Thymus (tissue), 11 donors: ENCODE data around the gene CNTNAP5. TPM values are rescaled to one million over a fixed set of nuclear protein-coding genes. Genes with fewer than 3 reads are reported as not detected.

Experiments used
- DNase-seq, 9 donors: peaks; one replicate each; pipeline ENCODE4 v3.0.0-alpha.2; 2013; ENCODE audit warnings: low spot score in 9 of 9, low read depth in 6 of 9, missing footprints in 1 of 9
- H3K27ac ChIP-seq, 2 donors: one replicate each; pipeline ENCODE4 v1.5.1; 2013; ENCODE audit warnings: control low read depth in 1 of 2, low read depth in 1 of 2, low read length in 1 of 2, mild to moderate bottlenecking in 1 of 2, moderate library complexity in 1 of 2
- H3K27me3 ChIP-seq, 2 donors: one replicate each; pipeline ENCODE4 v1.5.1; 2013; ENCODE audit warnings: low read length in 1 of 2; ENCODE audit not compliant: control insufficient read depth in 2 of 2, insufficient read depth in 1 of 2
- H3K36me3 ChIP-seq, 2 donors: one replicate each; pipeline ENCODE4 v1.5.1; 2013; ENCODE audit warnings: low read length in 1 of 2, mild to moderate bottlenecking in 1 of 2, moderate library complexity in 1 of 2; ENCODE audit not compliant: control insufficient read depth in 2 of 2, insufficient read depth in 2 of 2
- H3K4me1 ChIP-seq, 2 donors: one replicate each; pipeline ENCODE4 v1.5.1; 2013; ENCODE audit warnings: low read length in 2 of 2; ENCODE audit not compliant: control insufficient read depth in 2 of 2, insufficient read depth in 2 of 2
- H3K4me3 ChIP-seq, 2 donors: one replicate each; pipeline ENCODE4 v1.5.1; 2013; ENCODE audit warnings: low read length in 2 of 2, control low read depth in 1 of 2, mild to moderate bottlenecking in 1 of 2
- H3K9me3 ChIP-seq, 2 donors: one replicate each; pipeline ENCODE4 v1.5.1; 2013; ENCODE audit warnings: low read length in 1 of 2, mild to moderate bottlenecking in 1 of 2; ENCODE audit not compliant: control insufficient read depth in 2 of 2, insufficient read depth in 1 of 2
- WGBS: extraction: QIAGEN DNeasy Blood & Tissue Kit; methylation state at CpG from one replicate; pipeline ENCODE4 v1.1.7; 2013; 5-methylcytosine and 5-hydroxymethylcytosine counted together
- polyA plus RNA-seq: library from polyadenylated mRNA; stranded (reverse); fragments of 200-250 nt; gene quantifications from one replicate; pipeline ENCODE4 v1.2.3, GENCODE V29; 2013
- total RNA-seq: library from RNA; stranded (reverse); fragments of 120-200 nt; gene quantifications from one replicate; pipeline ENCODE4 v1.2.4, GENCODE V29; 2013
- donor health status: healthy.

The CNTNAP5 gene
- total and polyA plus RNA-seq, 2 donors = 0.02 to 0.14 TPM

- 84% methylated on average over 3 of the region's 3 CpGs for whole genome bisulfite sequencing
- Histone ChIP-seq H3K27me3 (no peaks in the 10 kb centered on the region), H3K27ac (no peak overlapping the region), H3K9me3 (no peaks in the 10 kb centered on the region), H3K36me3 (no peaks in the 10 kb centered on the region), H3K4me3 (no peak overlapping the region), H3K4me1 (no peaks in the 10 kb centered on the region)
- DNase-seq = no peak
Measured at GRCh38 chr2:124822516-124822915, 797.4 kb downstream of the CNTNAP5 start.

GRCh38 chr2:124824441-124824840 lies 799.4 kb downstream of the CNTNAP5 start:
- Histone ChIP-seq H3K36me3 (no peaks in the 10 kb centered on the region), H3K27ac (no peak overlapping the region), H3K9me3 (no peaks in the 10 kb centered on the region), H3K27me3 (no peaks in the 10 kb centered on the region), H3K4me3 (no peak overlapping the region), H3K4me1 (no peaks in the 10 kb centered on the region)
- no peak for DNase-seq
- WGBS = 80% methylated on average over 2 of the region's 2 CpGs

GRCh38 chr2:124832521-124832920 lies 807.4 kb downstream of the CNTNAP5 start:
- no peak for DNase-seq
- Histone ChIP-seq H3K27me3 (no peaks in the 10 kb centered on the region), H3K4me3 (no peak overlapping the region), H3K4me1 (no peaks in the 10 kb centered on the region), H3K27ac (no peak overlapping the region), H3K9me3 (no peaks in the 10 kb centered on the region), H3K36me3 (no peaks in the 10 kb centered on the region)
- 93% methylated on average over 2 of the region's 2 CpGs for WGBS

- H3K27me3 ChIP-seq = no peaks in the 10 kb centered on the region
- no peaks in the 10 kb centered on the region for H3K9me3 ChIP-seq
- H3K36me3 ChIP-seq = no peaks in the 10 kb centered on the region
- H3K4me3 ChIP-seq = no peak overlapping the region
- no peak overlapping the region for H3K27ac ChIP-seq
- no peak for DNase-seq
- no peaks in the 10 kb centered on the region for H3K4me1 ChIP-seq
- WGBS = 63% methylated on average over 1 of the region's 1 CpG
Measured at GRCh38 chr2:124834331-124834730, 809.2 kb downstream of the CNTNAP5 start.

- Histone ChIP-seq H3K36me3 (no peaks in the 10 kb centered on the region), H3K27me3 (no peaks in the 10 kb centered on the region), H3K27ac (no peak overlapping the region), H3K4me1 (no peaks in the 10 kb centered on the region), H3K4me3 (no peak overlapping the region), H3K9me3 (no peaks in the 10 kb centered on the region)
- 82% methylated on average over 4 of the region's 4 CpGs for WGBS
- DNase-seq = no peak
Measured at GRCh38 chr2:124835331-124835730, 810.2 kb downstream of the CNTNAP5 start.

GRCh38 chr2:124836416-124836815 lies 811.3 kb downstream of the CNTNAP5 start:
- Histone ChIP-seq H3K36me3 (no peaks in the 10 kb centered on the region), H3K27ac (no peak overlapping the region), H3K9me3 (no peaks in the 10 kb centered on the region), H3K27me3 (no peaks in the 10 kb centered on the region), H3K4me3 (no peak overlapping the region), H3K4me1 (no peaks in the 10 kb centered on the region)
- DNase-seq = no peak
- 81% methylated on average over 3 of the region's 3 CpGs for WGBS

- Histone ChIP-seq H3K27me3 (no peaks in the 10 kb centered on the region), H3K27ac (no peak overlapping the region), H3K36me3 (no peaks in the 10 kb centered on the region), H3K9me3 (no peaks in the 10 kb centered on the region), H3K4me1 (no peaks in the 10 kb centered on the region), H3K4me3 (no peak overlapping the region)
- 88% methylated on average over 2 of the region's 2 CpGs for WGBS
- DNase-seq = no peak
Measured at GRCh38 chr2:124837496-124837895, 812.4 kb downstream of the CNTNAP5 start.

- H3K9me3 ChIP-seq = no peaks in the 10 kb centered on the region
- H3K4me3 ChIP-seq = no peak overlapping the region
- DNase-seq = no peak
- H3K4me1 ChIP-seq = no peaks in the 10 kb centered on the region
- no peak overlapping the region for H3K27ac ChIP-seq
- no peaks in the 10 kb centered on the region for H3K27me3 ChIP-seq
- no peaks in the 10 kb centered on the region for H3K36me3 ChIP-seq
- 96% methylated on average over 3 of the region's 3 CpGs for WGBS
Measured at GRCh38 chr2:124838406-124838805, 813.3 kb downstream of the CNTNAP5 start.

- Histone ChIP-seq H3K4me1 (no peaks in the 10 kb centered on the region), H3K27me3 (no peaks in the 10 kb centered on the region), H3K9me3 (no peaks in the 10 kb centered on the region), H3K4me3 (no peak overlapping the region), H3K36me3 (no peaks in the 10 kb centered on the region), H3K27ac (no peak overlapping the region)
- no peak for DNase-seq
- WGBS = 94% methylated on average over 3 of the region's 3 CpGs
Measured at GRCh38 chr2:124867247-124867646, 842.2 kb downstream of the CNTNAP5 start.

- no peaks in the 10 kb centered on the region for H3K27me3 ChIP-seq
- WGBS = 86% methylated on average over 1 of the region's 1 CpG
- H3K36me3 ChIP-seq = no peaks in the 10 kb centered on the region
- no peaks in the 10 kb centered on the region for H3K4me1 ChIP-seq
- no peak for DNase-seq
- no peaks in the 10 kb centered on the region for H3K9me3 ChIP-seq
- no peak overlapping the region for H3K27ac ChIP-seq
- no peak overlapping the region for H3K4me3 ChIP-seq
Measured at GRCh38 chr2:124874219-124874618, 849.1 kb downstream of the CNTNAP5 start.
